SK-N-SH (cell line): ENCODE data around the gene UBE4B. TPM values are rescaled to one million over a fixed set of nuclear protein-coding genes. Genes with fewer than 3 reads are reported as not detected.

Source experiments
- CTCF ChIA-PET: fragments of 300-600, 350-600 bp; formaldehyde crosslinking; extraction: SDS; loops from one replicate; lab custom pipeline; 2021; lab: Yijun Ruan, JAX
- POLR2A ChIA-PET: fragments of 350-600 bp; sonication (Branson Sonifier 250); formaldehyde crosslinking; extraction: SDS; loops from one replicate; lab custom pipeline; 2020; ENCODE audit warnings: antibody characterized with exemption, inconsistent platforms; lab: Yijun Ruan, JAX
- DNase-seq: peaks from one replicate; pipeline ENCODE4 v3.0.0; 2012
- H2AFZ ChIP-seq: fragments of 200-600 bp; sonication (generic); 2 replicates; pipeline ENCODE4 v1.8.1; 2016; ENCODE audit warnings: antibody characterized with exemption, mild to moderate bottlenecking, low read depth
- H3F3A ChIP-seq: fragments of 200-600 bp; sonication (generic); replicated peaks from 2 replicates; pipeline ENCODE3; 2016; ENCODE audit warnings: antibody characterized with exemption, mild to moderate bottlenecking; ENCODE audit not compliant: insufficient read depth
- H3K27ac ChIP-seq, 2 experiments: fragments of 200-500 bp in 1 of 2; fragments of 200-600 bp in 1 of 2; sonication (Bioruptor generic) in 1 of 2; sonication (generic), shearing (Covaris generic) in 1 of 2; 2 replicates each; pipeline versions ENCODE4 v1.5.1 to v1.6.1; 2014 to 2016; ENCODE audit warnings: low read depth in 2 of 2, inconsistent platforms in 1 of 2, low read length in 1 of 2, mild to moderate bottlenecking in 1 of 2, mixed read lengths in 1 of 2
- H3K27me3 ChIP-seq: fragments of 200-600 bp; sonication (generic), shearing (Covaris generic); 2 replicates; pipeline ENCODE4 v1.6.1; 2016; ENCODE audit warnings: mixed run types; ENCODE audit not compliant: insufficient read depth
- H3K36me3 ChIP-seq, 2 experiments: fragments of 200-500 bp in 1 of 2; fragments of 200-600 bp in 1 of 2; sonication (Bioruptor generic) in 1 of 2; sonication (generic) in 1 of 2; replicated peaks in 1 of 2; 2 replicates each; pipeline versions ENCODE3 to v1.5.1; 2014 to 2016; ENCODE audit warnings: low read length in 1 of 2, mild to moderate bottlenecking in 1 of 2; ENCODE audit not compliant: insufficient read depth in 2 of 2, control insufficient read depth in 1 of 2
- H3K4me1 ChIP-seq, 2 experiments: fragments of 200-500 bp in 1 of 2; fragments of 200-600 bp in 1 of 2; sonication (Bioruptor generic) in 1 of 2; sonication (generic), shearing (Covaris generic) in 1 of 2; 2 replicates each; pipeline versions ENCODE4 v1.5.1 to v1.6.1; 2014 to 2016; ENCODE audit warnings: low read depth in 1 of 2, low read length in 1 of 2, mixed run types in 1 of 2; ENCODE audit not compliant: insufficient read depth in 2 of 2, control insufficient read depth in 1 of 2
- H3K4me2 ChIP-seq: fragments of 200-600 bp; sonication (generic), shearing (Covaris generic); 2 replicates; pipeline ENCODE4 v1.6.1; 2017; ENCODE audit warnings: mixed run types
- H3K4me3 ChIP-seq, 2 experiments: fragments of 200-500 bp in 1 of 2; fragments of 200-600 bp in 1 of 2; sonication (Bioruptor generic) in 1 of 2; sonication (generic), shearing (Covaris generic) in 1 of 2; 2 replicates each; pipeline versions ENCODE4 v1.5.1 to v1.8.1; 2014 to 2016; ENCODE audit warnings: low read depth in 2 of 2, inconsistent platforms in 1 of 2, low read length in 1 of 2, mild to moderate bottlenecking in 1 of 2, mixed read lengths in 1 of 2, moderate library complexity in 1 of 2
- H3K79me2 ChIP-seq: fragments of 200-600 bp; sonication (generic); 2 replicates; pipeline ENCODE4 v1.8.1; 2017; ENCODE audit warnings: mild to moderate bottlenecking; ENCODE audit not compliant: insufficient read depth
- H3K9ac ChIP-seq: fragments of 200-600 bp; sonication (generic); 2 replicates; pipeline ENCODE4 v1.6.1; 2017; ENCODE audit warnings: mixed run types
- H3K9me2 ChIP-seq: fragments of 200-600 bp; sonication (generic); 2 replicates; pipeline ENCODE4 v1.6.1; 2017; ENCODE audit warnings: mixed run types
- H3K9me3 ChIP-seq: fragments of 200-600 bp; sonication (generic); 2 replicates; pipeline ENCODE4 v1.6.1; 2017; ENCODE audit warnings: mixed run types, mild to moderate bottlenecking, moderate library complexity
- H4K20me1 ChIP-seq: fragments of 200-600 bp; sonication (generic); 2 replicates; pipeline ENCODE4 v1.6.1; 2017; ENCODE audit warnings: mild to moderate bottlenecking, mixed run types; ENCODE audit not compliant: insufficient read depth
- CHD2 ChIP-seq: fragments of 150-350 bp; IDR thresholded peaks from 2 replicates; pipeline ENCODE4 v1.6.1; 2018; ENCODE audit warnings: low read length; ENCODE audit not compliant: partially characterized antibody
- ELF1 ChIP-seq: IDR thresholded peaks from 2 replicates; pipeline ENCODE4 v1.4.0; 2012
- EZH2phosphoT487 ChIP-seq: fragments of 200-600 bp; sonication (generic); IDR thresholded peaks from 2 replicates; pipeline ENCODE4 v1.6.1; 2017; ENCODE audit warnings: low read depth, mixed run types, mild to moderate bottlenecking, antibody characterized with exemption, moderate library complexity, borderline replicate concordance
- FOXM1 ChIP-seq: IDR thresholded peaks from 2 replicates; pipeline ENCODE4 v1.4.0; 2012; ENCODE audit warnings: low read depth, mild to moderate bottlenecking
- GABPA ChIP-seq: IDR thresholded peaks from 2 replicates; pipeline ENCODE4 v1.4.0; 2012; ENCODE audit warnings: low read depth, mild to moderate bottlenecking
- GATA2 ChIP-seq: sonication (generic); formaldehyde crosslinking; IDR thresholded peaks from 2 replicates; pipeline ENCODE4 v1.5.0; 2020; ENCODE audit warnings: mild to moderate bottlenecking, missing genetic modification reagents
- JUND ChIP-seq: IDR thresholded peaks from 2 replicates; pipeline ENCODE4 v1.4.0; 2012
- MEF2A ChIP-seq: IDR thresholded peaks from 2 replicates; pipeline ENCODE4 v1.4.0; 2012; ENCODE audit warnings: low read depth, borderline replicate concordance
- MXI1 ChIP-seq: IDR thresholded peaks from 2 replicates; pipeline ENCODE4 v1.6.1; 2012; ENCODE audit warnings: mild to moderate bottlenecking, low read depth, low read length, improper control_type of control experiment
- NFIC ChIP-seq: IDR thresholded peaks from 2 replicates; pipeline ENCODE4 v1.4.0; 2012; ENCODE audit warnings: borderline replicate concordance
- POLR2AphosphoS5 ChIP-seq: IDR thresholded peaks from 2 replicates; pipeline ENCODE4 v1.6.1; 2012; ENCODE audit warnings: low read depth, low read length
- RCOR1 ChIP-seq: fragments of 150-350 bp; IDR thresholded peaks from 2 replicates; pipeline ENCODE4 v1.6.1; 2017; ENCODE audit warnings: antibody characterized with exemption, low read length
- TAF1 ChIP-seq: IDR thresholded peaks from 2 replicates; pipeline ENCODE4 v1.6.1; 2012; ENCODE audit warnings: low read depth, mild to moderate bottlenecking, low read length, moderate library complexity, borderline replicate concordance
- TEAD4 ChIP-seq: IDR thresholded peaks from 2 replicates; pipeline ENCODE4 v1.4.0; 2012; ENCODE audit warnings: mild to moderate bottlenecking, borderline replicate concordance; ENCODE audit not compliant: insufficient read depth
- USF2 ChIP-seq: fragments of 150-350 bp; IDR thresholded peaks from 2 replicates; pipeline ENCODE4 v1.6.1; 2017; ENCODE audit warnings: antibody characterized with exemption, low read length, low read depth, borderline replicate concordance
- WGBS: methylation state at CpG from one replicate; pipeline ENCODE4 v1.1.6; 2017; ENCODE audit warnings: low lambda C conversion rate; 5-methylcytosine and 5-hydroxymethylcytosine counted together
- polyA plus RNA-seq, 3 experiments: library from polyadenylated mRNA; depleted of rRNA; stranded (reverse); fragments of >200 nt; gene quantifications; 2 replicates each; pipeline ENCODE4 v1.2.3, GENCODE V29; 2012
- TF ChIP-seq, protein P1 (sequence below): IDR thresholded peaks from 2 replicates; pipeline ENCODE4 v1.6.1; 2012; ENCODE audit warnings: mild to moderate bottlenecking, low read depth, low read length, moderate library complexity
- TF ChIP-seq, protein P2 (sequence below): fragments of 200-600 bp; sonication (generic); IDR thresholded peaks from 2 replicates; pipeline ENCODE4 v1.6.1; 2017; ENCODE audit warnings: antibody characterized with exemption, mild to moderate bottlenecking, moderate library complexity

UBE4B gene
- polyA plus RNA-seq, 1 of the 3 experiments (the other 2 are of a cell fraction), result 19.1 TPM

DNA sequence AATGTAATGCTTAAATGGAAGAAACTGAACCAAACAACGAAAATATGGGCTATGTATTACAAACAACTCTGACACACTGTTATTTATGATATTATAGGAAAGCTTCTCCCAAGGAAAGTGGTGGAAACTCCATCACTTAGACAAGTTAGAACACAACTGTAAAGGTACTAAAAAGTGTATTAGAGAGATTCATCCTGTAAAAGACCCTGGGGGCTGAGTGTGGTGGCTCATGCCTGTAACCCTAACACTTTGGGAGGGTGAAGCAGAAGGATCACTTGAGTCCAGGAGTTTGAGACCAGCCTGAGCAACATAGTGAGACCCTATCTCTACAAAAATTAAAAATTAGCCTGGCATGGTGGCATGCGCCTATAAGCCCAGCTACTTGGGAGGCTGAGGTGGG is 7.4 kb upstream of the UBE4B start:
- peaks cover 4% of the 10 kb centered on the region for H3F3A ChIP-seq
- H3K9me2 ChIP-seq, result no peaks in the 10 kb centered on the region
- no peak overlapping the region for H3K9ac ChIP-seq
- no peak for DNase-seq
- H3K27me3 ChIP-seq, result no peaks in the 10 kb centered on the region
- TF ChIP-seq FOXM1, result no peak
- TF ChIP-seq CHD2, result no peak
- TF ChIP-seq ELF1, result no peak
- TF ChIP-seq GABPA, result no peak
- TF ChIP-seq USF2, result no peak
- TF ChIP-seq, protein P1, sequence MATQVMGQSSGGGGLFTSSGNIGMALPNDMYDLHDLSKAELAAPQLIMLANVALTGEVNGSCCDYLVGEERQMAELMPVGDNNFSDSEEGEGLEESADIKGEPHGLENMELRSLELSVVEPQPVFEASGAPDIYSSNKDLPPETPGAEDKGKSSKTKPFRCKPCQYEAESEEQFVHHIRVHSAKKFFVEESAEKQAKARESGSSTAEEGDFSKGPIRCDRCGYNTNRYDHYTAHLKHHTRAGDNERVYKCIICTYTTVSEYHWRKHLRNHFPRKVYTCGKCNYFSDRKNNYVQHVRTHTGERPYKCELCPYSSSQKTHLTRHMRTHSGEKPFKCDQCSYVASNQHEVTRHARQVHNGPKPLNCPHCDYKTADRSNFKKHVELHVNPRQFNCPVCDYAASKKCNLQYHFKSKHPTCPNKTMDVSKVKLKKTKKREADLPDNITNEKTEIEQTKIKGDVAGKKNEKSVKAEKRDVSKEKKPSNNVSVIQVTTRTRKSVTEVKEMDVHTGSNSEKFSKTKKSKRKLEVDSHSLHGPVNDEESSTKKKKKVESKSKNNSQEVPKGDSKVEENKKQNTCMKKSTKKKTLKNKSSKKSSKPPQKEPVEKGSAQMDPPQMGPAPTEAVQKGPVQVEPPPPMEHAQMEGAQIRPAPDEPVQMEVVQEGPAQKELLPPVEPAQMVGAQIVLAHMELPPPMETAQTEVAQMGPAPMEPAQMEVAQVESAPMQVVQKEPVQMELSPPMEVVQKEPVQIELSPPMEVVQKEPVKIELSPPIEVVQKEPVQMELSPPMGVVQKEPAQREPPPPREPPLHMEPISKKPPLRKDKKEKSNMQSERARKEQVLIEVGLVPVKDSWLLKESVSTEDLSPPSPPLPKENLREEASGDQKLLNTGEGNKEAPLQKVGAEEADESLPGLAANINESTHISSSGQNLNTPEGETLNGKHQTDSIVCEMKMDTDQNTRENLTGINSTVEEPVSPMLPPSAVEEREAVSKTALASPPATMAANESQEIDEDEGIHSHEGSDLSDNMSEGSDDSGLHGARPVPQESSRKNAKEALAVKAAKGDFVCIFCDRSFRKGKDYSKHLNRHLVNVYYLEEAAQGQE, result no peak
- TF ChIP-seq NFIC, result no peak
- TF ChIP-seq MEF2A, result no peak
- no peak for TF ChIP-seq POLR2AphosphoS5
- no peak for TF ChIP-seq EZH2phosphoT487
- TF ChIP-seq TAF1, result no peak
- no peak for TF ChIP-seq RCOR1
- TF ChIP-seq, all 33 proteins: peak for 0
- no peak overlapping the region for H2AFZ ChIP-seq
- no peaks in the 10 kb centered on the region for H3K36me3 ChIP-seq
- H3K9me3 ChIP-seq, result no peaks in the 10 kb centered on the region
- H3K4me1 ChIP-seq, result peaks cover 0 to 6% of the 10 kb centered on the region in 2 experiments; a peak in 1 of 4 replicates
- WGBS, result 65% methylated on average over 2 of the region's 2 CpGs
- CTCF ChIA-PET, result interaction anchor here (1.3 kb wide), 1 partner anchor 75 kb away, joined by 4 read pairs; no protein-coding TSS in a partner anchor
- H4K20me1 ChIP-seq, result no peaks in the 10 kb centered on the region
- no peaks in the 10 kb centered on the region for H3K79me2 ChIP-seq
- H3K4me2 ChIP-seq, result no peak overlapping the region
- POLR2A ChIA-PET, result no interaction called here
- no peak overlapping the region for H3K27ac ChIP-seq
- no peak overlapping the region for H3K4me3 ChIP-seq

DNA sequence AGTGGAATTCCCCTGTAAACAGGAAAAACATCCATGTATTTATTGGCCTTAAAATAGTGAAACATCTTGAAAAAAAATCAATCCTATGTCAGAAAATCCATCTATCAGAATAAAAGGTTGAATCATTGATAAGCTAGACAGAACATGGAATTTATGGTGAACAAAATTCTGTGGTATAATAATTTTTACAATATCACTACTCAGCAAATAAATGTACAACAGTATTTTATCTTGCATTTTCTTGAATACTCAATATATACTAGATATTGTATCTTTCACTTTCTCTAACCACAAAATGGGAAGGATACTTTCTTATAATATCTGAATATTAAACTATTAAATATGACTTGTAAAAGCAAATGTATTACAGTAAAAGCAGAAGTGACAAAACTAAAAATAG is 5.7 kb upstream of the UBE4B start:
- no peaks in the 10 kb centered on the region for H3K9me2 ChIP-seq
- DNase-seq, result no peak
- no peak overlapping the region for H3K9ac ChIP-seq
- H3F3A ChIP-seq, result peaks cover 11% of the 10 kb centered on the region
- H2AFZ ChIP-seq, result no peak overlapping the region
- CTCF ChIA-PET, result interaction anchor here (1.0 kb wide), 1 partner anchor 77 kb away, joined by 3 read pairs; no protein-coding TSS in a partner anchor
- H4K20me1 ChIP-seq, result no peaks in the 10 kb centered on the region
- H3K4me1 ChIP-seq, result peaks cover 2 to 3% of the 10 kb centered on the region in 2 experiments; a peak in 2 of 4 replicates
- no peaks in the 10 kb centered on the region for H3K79me2 ChIP-seq
- POLR2A ChIA-PET, result no interaction called here
- no peaks in the 10 kb centered on the region for H3K9me3 ChIP-seq
- TF ChIP-seq GATA2 (CRISPR knock-in tag) (no peak), JUND (no peak), MXI1 (no peak), TEAD4 (no peak), EZH2phosphoT487 (no peak)
- TF ChIP-seq, protein P2, sequence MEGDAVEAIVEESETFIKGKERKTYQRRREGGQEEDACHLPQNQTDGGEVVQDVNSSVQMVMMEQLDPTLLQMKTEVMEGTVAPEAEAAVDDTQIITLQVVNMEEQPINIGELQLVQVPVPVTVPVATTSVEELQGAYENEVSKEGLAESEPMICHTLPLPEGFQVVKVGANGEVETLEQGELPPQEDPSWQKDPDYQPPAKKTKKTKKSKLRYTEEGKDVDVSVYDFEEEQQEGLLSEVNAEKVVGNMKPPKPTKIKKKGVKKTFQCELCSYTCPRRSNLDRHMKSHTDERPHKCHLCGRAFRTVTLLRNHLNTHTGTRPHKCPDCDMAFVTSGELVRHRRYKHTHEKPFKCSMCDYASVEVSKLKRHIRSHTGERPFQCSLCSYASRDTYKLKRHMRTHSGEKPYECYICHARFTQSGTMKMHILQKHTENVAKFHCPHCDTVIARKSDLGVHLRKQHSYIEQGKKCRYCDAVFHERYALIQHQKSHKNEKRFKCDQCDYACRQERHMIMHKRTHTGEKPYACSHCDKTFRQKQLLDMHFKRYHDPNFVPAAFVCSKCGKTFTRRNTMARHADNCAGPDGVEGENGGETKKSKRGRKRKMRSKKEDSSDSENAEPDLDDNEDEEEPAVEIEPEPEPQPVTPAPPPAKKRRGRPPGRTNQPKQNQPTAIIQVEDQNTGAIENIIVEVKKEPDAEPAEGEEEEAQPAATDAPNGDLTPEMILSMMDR, result no peak
- TF ChIP-seq, protein P1, result no peak
- TF ChIP-seq, all 33 proteins: peak for 0
- Histone ChIP-seq H3K27ac (no peak overlapping the region), H3K4me3 (no peak overlapping the region), H3K27me3 (no peaks in the 10 kb centered on the region), H3K36me3 (no peaks in the 10 kb centered on the region), H3K4me2 (no peak overlapping the region)
